HCT116 (cell line): Measurements from ENCODE around the gene MYH6. TPM values are rescaled to one million over a fixed set of nuclear protein-coding genes. Genes with fewer than 3 reads are reported as not detected.

ENCODE experiments used
- ATAC-seq: fragments of 200-7000 bp; cut with Tn5 transposase; 2 replicates; pipeline ENCODE4 v1.9.1; 2020; ENCODE audit warnings: mild to moderate bottlenecking, moderate library complexity
- BruUV-seq: library from RNA; stranded (reverse); fragments of 400-500 nt; replicated peaks from 2 replicates; lab custom pipeline; 2021; lab: Mats Ljungman, UMichigan
- CTCF ChIA-PET: fragments of 300-600 bp; sonication (Branson Sonifier 250); formaldehyde crosslinking; loops from one replicate; lab custom pipeline; 2021; ENCODE audit warnings: antibody characterized with exemption; lab: Charles Lee
- POLR2A ChIA-PET: fragments of 300-600, 350-600 bp; sonication (Branson Sonifier 250); formaldehyde crosslinking; loops from one replicate; lab custom pipeline; 2021; ENCODE audit warnings: antibody characterized with exemption; lab: Charles Lee
- RAD21 ChIA-PET, 2 experiments: fragments of 300-600 bp; sonication (Branson Sonifier 250); formaldehyde crosslinking; loops; one replicate each; lab custom pipeline; 2023; ENCODE audit warnings: low total read pairs in 2 of 2; ENCODE audit not compliant: uncharacterized antibody in 2 of 2, unreplicated experiment in 2 of 2, low non-redundant PET in 1 of 2; lab: Charles Lee
- DNase-seq: peaks from one replicate; pipeline ENCODE4 v3.0.0-alpha.2; 2010; ENCODE audit warnings: low read depth, low spot score
- H2AFZ ChIP-seq: fragments of 200-600 bp; shearing (Covaris generic), sonication (generic); 2 replicates; pipeline ENCODE4 v1.6.1; 2017; ENCODE audit warnings: low read depth, mixed run types, mixed read lengths, antibody characterized with exemption, low read length; ENCODE audit not compliant: poor library complexity, severe bottlenecking
- H3K27ac ChIP-seq: 2 replicates; pipeline ENCODE4 v1.5.1; 2012; ENCODE audit warnings: low read depth, low read length
- H3K27me3 ChIP-seq: fragments of 200-600 bp; sonication (generic); 2 replicates; pipeline ENCODE4 v1.6.1; 2016; ENCODE audit warnings: mixed run types, low read length, mixed read lengths; ENCODE audit not compliant: insufficient read depth
- H3K36me3 ChIP-seq, 2 experiments: fragments of 200-500 bp in 1 of 2; fragments of 200-600 bp in 1 of 2; sonication (Bioruptor generic) in 1 of 2; sonication (generic) in 1 of 2; 2 replicates each; pipeline versions ENCODE4 v1.5.1 to v1.6.1; 2014 to 2016; ENCODE audit warnings: low read length in 2 of 2, inconsistent platforms in 1 of 2, mixed read lengths in 1 of 2, mixed run types in 1 of 2; ENCODE audit not compliant: insufficient read depth in 2 of 2, control insufficient read depth in 1 of 2
- H3K4me1 ChIP-seq, 2 experiments: fragments of 200-600 bp in 1 of 2; sonication (generic) in 1 of 2; 2 replicates each; pipeline versions ENCODE4 v1.5.1 to v1.6.1; 2012 to 2017; ENCODE audit warnings: low read length in 2 of 2, inconsistent platforms in 1 of 2, mild to moderate bottlenecking in 1 of 2, mixed read lengths in 1 of 2, mixed run types in 1 of 2, moderate library complexity in 1 of 2; ENCODE audit not compliant: insufficient read depth in 2 of 2, control insufficient read depth in 1 of 2
- H3K4me2 ChIP-seq: fragments of 200-600 bp; sonication (generic); 2 replicates; pipeline ENCODE4 v1.6.1; 2017; ENCODE audit warnings: mixed run types, low read length, mixed read lengths
- H3K4me3 ChIP-seq, 2 experiments: fragments of 200-600 bp in 1 of 2; sonication (generic) in 1 of 2; replicated peaks in 1 of 2; 2 replicates each; pipeline ENCODE4 v1.5.1; 2011 to 2016; ENCODE audit warnings: low read length in 2 of 2, control low read depth in 1 of 2, low read depth in 1 of 2, mild to moderate bottlenecking in 1 of 2, mixed read lengths in 1 of 2, mixed run types in 1 of 2
- H3K79me2 ChIP-seq: fragments of 200-600 bp; sonication (generic); 2 replicates; pipeline ENCODE4 v1.6.1; 2017; ENCODE audit warnings: mild to moderate bottlenecking, mixed run types, low read length, moderate library complexity, mixed read lengths; ENCODE audit not compliant: insufficient read depth
- H3K9ac ChIP-seq: fragments of 200-600 bp; sonication (generic); 2 replicates; pipeline ENCODE4 v1.6.1; 2016; ENCODE audit warnings: low read length, mixed read lengths
- H3K9me2 ChIP-seq: fragments of 200-600 bp; sonication (generic), shearing (Covaris generic); 2 replicates; pipeline ENCODE4 v1.6.1; 2017; ENCODE audit warnings: mixed run types, mild to moderate bottlenecking, moderate library complexity; ENCODE audit not compliant: insufficient read depth
- H3K9me3 ChIP-seq, 2 experiments: fragments of 200-500 bp in 1 of 2; fragments of 200-600 bp in 1 of 2; sonication (Bioruptor generic) in 1 of 2; sonication (generic) in 1 of 2; 2 replicates each; pipeline ENCODE4 v1.6.1; 2014 to 2017; ENCODE audit warnings: low read length in 2 of 2, mixed read lengths in 2 of 2, inconsistent platforms in 1 of 2, low read depth in 1 of 2, mild to moderate bottlenecking in 1 of 2, mixed run types in 1 of 2, moderate library complexity in 1 of 2; ENCODE audit not compliant: control insufficient read depth in 1 of 2, insufficient read depth in 1 of 2
- H4K20me1 ChIP-seq: fragments of 200-600 bp; sonication (generic), shearing (Covaris generic); 2 replicates; pipeline ENCODE4 v1.6.1; 2017; ENCODE audit warnings: mixed run types, mild to moderate bottlenecking, moderate library complexity; ENCODE audit not compliant: insufficient read depth
- CBX3 ChIP-seq: IDR thresholded peaks from 2 replicates; pipeline ENCODE4 v1.6.1; 2012; ENCODE audit warnings: low read depth
- ELF1 ChIP-seq: IDR thresholded peaks from 2 replicates; pipeline ENCODE4 v1.6.1; 2012; ENCODE audit warnings: low read depth, borderline replicate concordance
- EZH2phosphoT487 ChIP-seq: fragments of 200-600 bp; IDR thresholded peaks from 2 replicates; pipeline ENCODE4 v1.6.1; 2018; ENCODE audit warnings: antibody characterized with exemption, borderline replicate concordance
- FOSL1 ChIP-seq: IDR thresholded peaks from 2 replicates; pipeline ENCODE4 v1.6.1; 2012; ENCODE audit warnings: low read depth
- JUND ChIP-seq: IDR thresholded peaks from 2 replicates; pipeline ENCODE4 v1.6.1; 2012
- POLR2A ChIP-seq: IDR thresholded peaks from 2 replicates; pipeline ENCODE4 v1.7.0; 2011; ENCODE audit warnings: borderline replicate concordance; ENCODE audit not compliant: insufficient read depth, insufficient read length; ENCODE audit errors: extremely low read depth
- POLR2AphosphoS5 ChIP-seq: IDR thresholded peaks from 2 replicates; pipeline ENCODE4 v1.6.1; 2011; ENCODE audit warnings: mild to moderate bottlenecking, low read depth, low read length, moderate library complexity
- RAD21 ChIP-seq: IDR thresholded peaks from 2 replicates; pipeline ENCODE4 v1.6.1; 2012; ENCODE audit warnings: low read depth, mild to moderate bottlenecking
- SIN3A ChIP-seq: IDR thresholded peaks from 2 replicates; pipeline ENCODE4 v1.6.1; 2012; ENCODE audit warnings: low read depth
- SP1 ChIP-seq: IDR thresholded peaks from 2 replicates; pipeline ENCODE4 v1.6.1; 2012; ENCODE audit warnings: low read depth
- SRF ChIP-seq: IDR thresholded peaks from 2 replicates; pipeline ENCODE4 v1.6.1; 2012; ENCODE audit warnings: low read depth
- YY1 ChIP-seq: IDR thresholded peaks from 2 replicates; pipeline ENCODE4 v1.6.1; 2011; ENCODE audit warnings: low read length, low read depth, moderate library complexity, mild to moderate bottlenecking; ENCODE audit not compliant: insufficient replicate concordance; ENCODE audit errors: extremely low read depth
- ZFX ChIP-seq: fragments of 450-650 bp; IDR thresholded peaks from 2 replicates; pipeline ENCODE4 v1.6.1; 2017
- ZNF274 ChIP-seq: fragments of 200-500 bp; sonication (Bioruptor generic); IDR thresholded peaks from 2 replicates; pipeline ENCODE4 v1.6.1; 2014; ENCODE audit warnings: mild to moderate bottlenecking, low read depth, low read length, inconsistent platforms
- intact Hi-C: fragments of 100-400 bp; cut with micrococcal nuclease; formaldehyde crosslinking; loops from 2 replicates; pipeline ENCODE4 v1.10.0; 2022
- total RNA-seq: library from RNA; stranded (reverse); gene quantifications from one replicate; pipeline ENCODE4 v1.2.1, GENCODE V29; 2021; ENCODE audit not compliant: unreplicated experiment
- TF ChIP-seq, protein P1 (sequence below), 3 experiments: fragments of 200-600 bp in 1 of 3; sonication (generic) in 1 of 3; IDR thresholded peaks in 2 of 3; conservative IDR thresholded peaks in 1 of 3; 2 replicates each; pipeline ENCODE4 v1.5.1; 2012 to 2017; ENCODE audit warnings: low read depth in 2 of 3, low read length in 2 of 3, antibody characterized with exemption in 1 of 3, borderline replicate concordance in 1 of 3, control low read depth in 1 of 3, mild to moderate bottlenecking in 1 of 3, mixed read lengths in 1 of 3, mixed run types in 1 of 3, moderate library complexity in 1 of 3; ENCODE audit not compliant: insufficient read depth in 1 of 3

MYH6 gene
- total RNA-seq, 1 experiment from 2014 or later: not detected

- Histone ChIP-seq H3K27me3 (peaks cover 3% of the 10 kb centered on the region; the same call in 1 of the 2 replicates), H3K4me2 (no peak overlapping the region), H3K9me2 (no peaks in the 10 kb centered on the region)
- DNase-seq (no peak), ATAC-seq (no peak)
- RAD21 ChIA-PET: no interaction called here
- no peak for TF ChIP-seq FOSL1
- no peak for TF ChIP-seq JUND
- TF ChIP-seq, all 23 proteins: peak for 0
- POLR2A ChIA-PET: no interaction called here
- CTCF ChIA-PET: no interaction called here
- no peak overlapping the region for H3K27ac ChIP-seq
- H2AFZ ChIP-seq: no peak overlapping the region
- H3K9me3 ChIP-seq: no peaks in the 10 kb centered on the region
- H3K4me3 ChIP-seq: no peak overlapping the region
- no TSS peak for BruUV-seq
- intact Hi-C loops: no loop called here
- H4K20me1 ChIP-seq: no peaks in the 10 kb centered on the region
- H3K9ac ChIP-seq: no peak overlapping the region
- no peaks in the 10 kb centered on the region for H3K4me1 ChIP-seq
- no peaks in the 10 kb centered on the region for H3K79me2 ChIP-seq
- no peaks in the 10 kb centered on the region for H3K36me3 ChIP-seq
Observed at GRCh38 chr14:23447361-23448350, 39.6 kb upstream of the MYH6 start.

GRCh38 chr14:23446291-23446851 is 38.3 kb upstream of the MYH6 start:
- RAD21 ChIA-PET: no interaction called here

More at GRCh38 chr14:23446291-23446851, 38.3 kb upstream of the MYH6 start:
- TF ChIP-seq YY1: no peak
- TF ChIP-seq ZFX: no peak
- TF ChIP-seq FOSL1: no peak
- TF ChIP-seq POLR2A: no peak
- no peak for TF ChIP-seq POLR2AphosphoS5
- TF ChIP-seq SRF: no peak
- TF ChIP-seq ELF1: no peak
- no peak for TF ChIP-seq SIN3A
- TF ChIP-seq RAD21: no peak
- no peak for TF ChIP-seq CBX3
- TF ChIP-seq ZNF274: no peak
- TF ChIP-seq EZH2phosphoT487: no peak
- TF ChIP-seq SP1: no peak
- TF ChIP-seq, protein P1, sequence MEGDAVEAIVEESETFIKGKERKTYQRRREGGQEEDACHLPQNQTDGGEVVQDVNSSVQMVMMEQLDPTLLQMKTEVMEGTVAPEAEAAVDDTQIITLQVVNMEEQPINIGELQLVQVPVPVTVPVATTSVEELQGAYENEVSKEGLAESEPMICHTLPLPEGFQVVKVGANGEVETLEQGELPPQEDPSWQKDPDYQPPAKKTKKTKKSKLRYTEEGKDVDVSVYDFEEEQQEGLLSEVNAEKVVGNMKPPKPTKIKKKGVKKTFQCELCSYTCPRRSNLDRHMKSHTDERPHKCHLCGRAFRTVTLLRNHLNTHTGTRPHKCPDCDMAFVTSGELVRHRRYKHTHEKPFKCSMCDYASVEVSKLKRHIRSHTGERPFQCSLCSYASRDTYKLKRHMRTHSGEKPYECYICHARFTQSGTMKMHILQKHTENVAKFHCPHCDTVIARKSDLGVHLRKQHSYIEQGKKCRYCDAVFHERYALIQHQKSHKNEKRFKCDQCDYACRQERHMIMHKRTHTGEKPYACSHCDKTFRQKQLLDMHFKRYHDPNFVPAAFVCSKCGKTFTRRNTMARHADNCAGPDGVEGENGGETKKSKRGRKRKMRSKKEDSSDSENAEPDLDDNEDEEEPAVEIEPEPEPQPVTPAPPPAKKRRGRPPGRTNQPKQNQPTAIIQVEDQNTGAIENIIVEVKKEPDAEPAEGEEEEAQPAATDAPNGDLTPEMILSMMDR (IDR thresholded peaks at IDR 0.05 in 2 of 3, conservative IDR thresholded peaks at IDR 0.05 in 1 of 3; ENCODE audit: borderline replicate concordance in 1 of 3, insufficient read depth in 1 of 3, low read depth in 2 of 3, low read length in 2 of 3): no peak
- TF ChIP-seq, all 23 proteins: peak for 0
- no peaks in the 10 kb centered on the region for H3K4me1 ChIP-seq
- H3K9me3 ChIP-seq: no peaks in the 10 kb centered on the region
- peaks cover 6% of the 10 kb centered on the region; the same call in 1 of the 2 replicates for H3K27me3 ChIP-seq
- no peak for ATAC-seq
- BruUV-seq: no TSS peak
- no peaks in the 10 kb centered on the region for H3K36me3 ChIP-seq
- DNase-seq: no peak
- H3K27ac ChIP-seq: no peak overlapping the region
- H3K4me3 ChIP-seq: no peak overlapping the region
- intact Hi-C loops: no loop called here
- H3K79me2 ChIP-seq: no peaks in the 10 kb centered on the region
- no peak overlapping the region for H3K4me2 ChIP-seq
- H3K9me2 ChIP-seq: no peaks in the 10 kb centered on the region
- H3K9ac ChIP-seq: no peak overlapping the region
- no peak overlapping the region for H2AFZ ChIP-seq
- CTCF ChIA-PET: no interaction called here
- POLR2A ChIA-PET: no interaction called here
- H4K20me1 ChIP-seq: no peaks in the 10 kb centered on the region
